GM12891 (cell line): ENCODE results near the gene RFX3.

Source experiments
- DNase-seq: peaks from one replicate; pipeline ENCODE4 v3.0.0; 2011; ENCODE audit warnings: low spot score; ENCODE audit not compliant: insufficient read length
- FAIRE-seq: peaks from 2 replicates; lab custom pipeline; 2011; peaks lifted over from hg19 to GRCh38; lab: Jason Lieb, UNC
- PAX5 ChIP-seq: IDR thresholded peaks from 2 replicates; pipeline ENCODE4 v1.6.1; 2011; ENCODE audit warnings: low read length, moderate library complexity, mild to moderate bottlenecking; ENCODE audit not compliant: insufficient read depth, severe bottlenecking
- POLR2A ChIP-seq: IDR thresholded peaks from 2 replicates; pipeline ENCODE4 v1.6.1; 2011; ENCODE audit warnings: low read depth, low read length, control low read depth
- POLR2AphosphoS5 ChIP-seq: IDR thresholded peaks from 2 replicates; pipeline ENCODE4 v1.6.1; 2011; ENCODE audit warnings: low read depth, low read length, control low read depth
- POU2F2 ChIP-seq: IDR thresholded peaks from 2 replicates; pipeline ENCODE4 v1.6.1; 2011; ENCODE audit warnings: low read depth, mild to moderate bottlenecking, control low read depth, low read length, moderate library complexity
- SPI1 ChIP-seq: IDR thresholded peaks from 2 replicates; pipeline ENCODE4 v1.6.1; 2011; ENCODE audit warnings: low read depth, low read length, control low read depth
- TAF1 ChIP-seq: IDR thresholded peaks from 2 replicates; pipeline ENCODE4 v1.6.1; 2011; ENCODE audit warnings: low read depth, low read length, control low read depth

RFX3 gene

DNA sequence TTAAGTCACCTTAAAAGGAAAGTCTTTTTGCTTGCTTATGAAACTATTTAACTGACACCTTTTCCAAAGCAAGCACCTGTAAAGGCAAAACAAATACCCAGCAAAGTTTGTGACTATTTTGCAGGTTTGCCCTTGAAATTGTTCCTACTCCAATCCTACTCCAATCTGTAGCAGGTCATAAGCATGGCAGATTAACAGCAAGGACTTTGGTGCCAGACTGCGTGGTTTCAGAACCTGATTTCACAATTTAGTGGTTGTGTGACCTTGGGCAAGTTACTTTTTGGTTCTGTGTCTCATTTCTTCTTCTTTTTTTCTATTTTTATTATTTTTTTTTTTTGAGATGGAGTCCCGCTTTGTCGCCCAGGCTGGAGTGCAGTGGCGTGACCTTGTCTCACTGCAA is 282.1 kb downstream of the RFX3 start:
- FAIRE-seq (peak; percentile 78), DNase-seq (no peak)
- no peak for TF ChIP-seq POLR2A
- no peak for TF ChIP-seq TAF1
- no peak for TF ChIP-seq POLR2AphosphoS5
- no peak for TF ChIP-seq POU2F2
- TF ChIP-seq PAX5 = no peak
- TF ChIP-seq SPI1 = no peak

GRCh38 chr9:3241290-3241689 is 284.5 kb downstream of the RFX3 start:
- no peak for DNase-seq
- no peak for FAIRE-seq
- TF ChIP-seq POLR2A (no peak), POLR2AphosphoS5 (no peak), PAX5 (no peak), SPI1 (no peak), POU2F2 (no peak), TAF1 (no peak)

DNA sequence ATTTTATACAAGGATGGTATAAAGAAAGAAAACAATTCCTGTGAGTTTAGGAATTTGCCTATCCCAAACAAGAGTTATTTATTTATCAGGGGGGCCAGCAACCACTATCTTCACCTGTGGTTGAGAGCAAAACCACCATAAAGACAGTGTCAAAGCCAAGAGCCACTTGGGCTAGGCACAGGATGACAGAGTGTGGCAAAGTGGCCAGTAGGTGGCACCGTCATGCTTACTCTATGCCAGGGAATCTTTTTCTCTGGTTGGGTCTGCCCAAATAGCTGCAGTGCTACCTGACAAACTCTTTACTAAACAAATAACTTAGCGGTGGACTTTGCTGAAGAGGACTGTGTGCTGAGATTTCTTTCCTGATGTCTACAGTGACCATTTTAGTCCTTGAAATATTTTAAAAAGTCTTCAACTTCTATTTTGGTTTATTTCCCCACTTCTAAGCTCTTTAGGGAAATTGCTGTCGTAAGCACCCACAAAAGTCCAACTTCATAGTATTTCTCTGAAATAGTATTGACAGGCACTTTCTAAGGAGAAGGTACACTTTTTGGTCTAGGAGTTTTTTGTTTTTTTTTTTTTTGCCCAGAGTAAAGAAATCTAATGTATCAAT is 285.0 kb downstream of the RFX3 start:
- DNase-seq = no peak
- no peak for TF ChIP-seq SPI1
- 0 out of 2 replicates have a peak, but pooled peaks have one; percentile 23 for TF ChIP-seq POU2F2
- no peak for TF ChIP-seq POLR2A
- no peak for TF ChIP-seq TAF1
- no peak for TF ChIP-seq POLR2AphosphoS5
- TF ChIP-seq PAX5 = no peak
- peak; percentile 96 for FAIRE-seq

DNA sequence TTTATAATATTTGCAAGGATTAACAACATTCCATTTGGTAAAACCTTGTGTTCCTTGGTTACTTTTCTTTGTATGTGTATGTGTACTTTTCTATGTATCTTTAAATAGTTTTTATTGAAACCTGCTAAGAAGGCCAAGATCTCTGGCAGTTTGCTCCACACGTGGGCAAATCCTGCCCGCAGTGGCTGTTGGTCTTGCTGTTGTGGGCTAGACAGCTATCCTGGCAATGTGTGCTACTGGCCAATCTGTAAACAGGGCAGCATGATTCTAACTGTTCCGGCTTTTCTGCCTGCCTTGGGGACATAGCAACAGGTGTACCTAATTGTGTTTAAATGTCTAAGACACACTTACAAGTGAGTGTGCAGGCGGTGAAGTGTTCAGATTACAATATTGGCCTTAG is 286.6 kb downstream of the RFX3 start:
- TF ChIP-seq SPI1 (no peak), POU2F2 (no peak), POLR2A (no peak), PAX5 (no peak)
- DNase-seq = no peak
- FAIRE-seq = no peak

DNA sequence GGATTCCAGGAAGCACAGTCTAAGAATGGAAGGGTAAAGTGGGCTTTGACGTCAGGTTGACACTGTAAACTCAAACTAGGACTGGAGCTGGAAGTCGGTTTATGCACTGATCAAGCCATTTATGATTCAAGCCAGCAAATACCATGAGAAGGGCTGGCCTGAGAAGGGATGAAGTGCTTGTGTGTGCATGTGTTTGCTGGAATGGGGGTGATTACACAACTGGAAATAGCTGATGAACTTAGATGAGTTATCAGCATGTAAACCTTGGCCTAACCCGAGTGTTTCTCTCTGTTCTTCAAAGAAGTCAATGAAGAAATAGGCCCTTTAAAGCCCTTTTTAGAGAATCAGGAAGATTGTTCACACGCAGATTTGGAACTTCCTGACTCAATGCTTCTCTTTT is 287.6 kb downstream of the RFX3 start:
- FAIRE-seq (no peak), DNase-seq (no peak)
- TF ChIP-seq POU2F2 (no peak), SPI1 (no peak), POLR2AphosphoS5 (no peak), PAX5 (no peak), TAF1 (no peak), POLR2A (no peak)

- TF ChIP-seq SPI1 (no peak), POLR2A (no peak), TAF1 (no peak), PAX5 (no peak), POLR2AphosphoS5 (no peak), POU2F2 (no peak)
- no peak for FAIRE-seq
- DNase-seq = no peak
Measured at GRCh38 chr9:3237121-3237520, 288.7 kb downstream of the RFX3 start.

DNA sequence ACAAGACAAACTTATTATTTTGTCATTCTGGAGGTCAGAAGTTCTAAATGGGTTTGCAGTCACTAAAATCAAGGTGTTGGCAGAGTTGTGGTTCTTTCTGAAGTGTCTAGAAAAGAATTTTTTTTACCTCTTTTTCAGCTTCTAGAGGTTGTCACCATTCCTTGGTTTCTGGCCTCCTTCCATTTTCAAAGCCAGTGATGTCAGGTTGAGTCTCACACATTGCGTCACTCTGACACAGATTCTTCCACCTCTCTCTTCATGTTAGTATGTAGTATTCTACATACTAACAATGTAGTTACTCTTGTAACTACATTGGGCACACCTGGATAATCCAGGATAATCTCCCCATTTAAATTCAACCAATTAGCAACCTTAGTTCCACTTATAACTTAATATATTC is 290.3 kb downstream of the RFX3 start:
- DNase-seq (no peak), FAIRE-seq (peak; percentile 33)
- TF ChIP-seq POU2F2 = no peak
- no peak for TF ChIP-seq POLR2A
- no peak for TF ChIP-seq POLR2AphosphoS5
- no peak for TF ChIP-seq TAF1
- TF ChIP-seq PAX5 = no peak
- no peak for TF ChIP-seq SPI1

GRCh38 chr9:3224931-3225330 is 300.9 kb downstream of the RFX3 start:
- FAIRE-seq = no peak
- DNase-seq = no peak
- TF ChIP-seq TAF1 (no peak), PAX5 (no peak), POU2F2 (no peak), SPI1 (no peak), POLR2A (no peak), POLR2AphosphoS5 (no peak)

GRCh38 chr9:3215658-3216057 is 310.1 kb downstream of the RFX3 start:
- TF ChIP-seq SPI1 = 0 out of 2 replicates have a peak, but pooled peaks have one; percentile 1
- TF ChIP-seq POLR2AphosphoS5 = no peak
- FAIRE-seq (no peak), DNase-seq (no peak)

DNA sequence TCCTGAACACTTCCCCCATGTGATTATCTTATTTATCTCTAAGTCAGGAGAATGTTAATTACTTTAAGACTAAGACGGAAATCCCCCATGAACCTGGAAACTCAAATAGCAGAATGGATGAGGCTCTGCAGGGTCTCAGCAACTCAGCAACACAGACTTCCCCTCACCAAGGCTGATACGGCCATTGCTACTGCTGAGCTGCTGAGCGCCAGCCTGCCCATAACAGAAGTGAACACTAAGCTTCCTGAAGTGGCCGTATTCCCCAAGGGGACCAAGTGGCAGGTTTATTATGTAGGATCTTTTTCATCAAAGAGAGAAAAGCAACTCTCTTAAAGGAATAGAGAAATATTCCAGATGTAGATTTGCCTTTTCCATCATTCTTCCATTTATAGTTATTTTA is 311.1 kb downstream of the RFX3 start:
- DNase-seq (no peak), FAIRE-seq (no peak)
- TF ChIP-seq PAX5 (no peak), TAF1 (no peak), POU2F2 (no peak), POLR2AphosphoS5 (no peak), POLR2A (no peak), SPI1 (no peak)
